Mammary epithelial cell (primary cell): ENCODE data around the gene MICAL3.

Experiments
- EZH2 ChIP-seq: IDR thresholded peaks from 2 replicates; pipeline ENCODE4 v1.6.1; 2012; ENCODE audit warnings: low read length, inconsistent platforms, borderline replicate concordance
- TF ChIP-seq, protein P1 (sequence below), 2 donors: IDR thresholded peaks in 1 of 2; conservative IDR thresholded peaks in 1 of 2; 2 replicates each; pipeline ENCODE4 v1.5.1; 2011 to 2012; ENCODE audit warnings: inconsistent platforms in 2 of 2, low read length in 2 of 2, mild to moderate bottlenecking in 2 of 2, control low read depth in 1 of 2, low read depth in 1 of 2; ENCODE audit not compliant: insufficient read depth in 1 of 2; ENCODE audit errors: extremely low read depth in 1 of 2

DNA sequence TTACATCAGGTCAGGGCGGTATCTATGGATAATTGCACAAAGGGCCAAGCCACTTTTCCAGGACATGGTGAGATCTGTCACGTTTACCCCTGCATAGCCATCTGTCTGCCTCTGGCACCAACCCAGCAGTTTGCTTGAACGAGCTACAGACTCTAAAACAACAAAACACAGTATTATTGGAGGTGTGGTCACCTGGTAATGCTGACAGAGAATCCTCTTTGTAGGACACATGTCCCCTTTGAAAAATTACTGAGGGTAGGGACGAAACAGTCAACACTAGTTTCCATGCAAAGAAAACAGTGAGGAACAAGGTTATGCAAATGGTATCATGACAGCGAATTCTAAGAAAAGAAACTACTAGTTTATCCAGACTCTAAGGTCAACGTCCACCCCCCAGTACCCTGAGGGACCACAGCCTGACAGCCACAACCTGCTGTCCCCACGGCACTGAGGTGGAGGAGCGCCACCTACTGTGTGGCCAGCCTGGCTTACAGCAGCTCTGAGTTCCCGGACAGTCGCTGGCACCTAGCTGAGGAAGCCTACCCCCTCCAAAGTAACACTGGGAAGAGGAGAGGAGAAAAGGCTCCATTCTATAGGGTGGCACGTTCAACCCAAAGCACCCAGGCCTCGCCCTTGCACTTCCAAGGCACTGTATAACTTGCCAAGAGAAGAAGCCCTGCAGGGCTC lies 132.7 kb downstream of the MICAL3 start:
- TF ChIP-seq, protein P1, sequence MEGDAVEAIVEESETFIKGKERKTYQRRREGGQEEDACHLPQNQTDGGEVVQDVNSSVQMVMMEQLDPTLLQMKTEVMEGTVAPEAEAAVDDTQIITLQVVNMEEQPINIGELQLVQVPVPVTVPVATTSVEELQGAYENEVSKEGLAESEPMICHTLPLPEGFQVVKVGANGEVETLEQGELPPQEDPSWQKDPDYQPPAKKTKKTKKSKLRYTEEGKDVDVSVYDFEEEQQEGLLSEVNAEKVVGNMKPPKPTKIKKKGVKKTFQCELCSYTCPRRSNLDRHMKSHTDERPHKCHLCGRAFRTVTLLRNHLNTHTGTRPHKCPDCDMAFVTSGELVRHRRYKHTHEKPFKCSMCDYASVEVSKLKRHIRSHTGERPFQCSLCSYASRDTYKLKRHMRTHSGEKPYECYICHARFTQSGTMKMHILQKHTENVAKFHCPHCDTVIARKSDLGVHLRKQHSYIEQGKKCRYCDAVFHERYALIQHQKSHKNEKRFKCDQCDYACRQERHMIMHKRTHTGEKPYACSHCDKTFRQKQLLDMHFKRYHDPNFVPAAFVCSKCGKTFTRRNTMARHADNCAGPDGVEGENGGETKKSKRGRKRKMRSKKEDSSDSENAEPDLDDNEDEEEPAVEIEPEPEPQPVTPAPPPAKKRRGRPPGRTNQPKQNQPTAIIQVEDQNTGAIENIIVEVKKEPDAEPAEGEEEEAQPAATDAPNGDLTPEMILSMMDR (conservative IDR thresholded peaks at IDR 0.05 in 1 of 2, IDR thresholded peaks at IDR 0.05 in 1 of 2; ENCODE audit: extremely low read depth in 1 of 2, insufficient read depth in 1 of 2, low read depth in 1 of 2, low read length in 2 of 2) = peak; percentile 36 to 68
- TF ChIP-seq EZH2 = no peak
